SW480 (cell line): Measurements from ENCODE around the gene RERG.

ENCODE experiments used
- DNase-seq: peaks from one replicate; pipeline ENCODE4 v3.0.0-alpha.2; 2016; ENCODE audit warnings: low spot score

RERG gene

GRCh38 chr12:15186597-15186996, 34.6 kb downstream of the RERG start:
- no peak for DNase-seq

GRCh38 chr12:15184484-15184883, 36.7 kb downstream of the RERG start:
- no peak for DNase-seq

GRCh38 chr12:15183821-15184220, 37.4 kb downstream of the RERG start:
- DNase-seq, result no peak

GRCh38 chr12:15181017-15181683, 40.1 kb downstream of the RERG start:
- no peak for DNase-seq

GRCh38 chr12:15180325-15180724, 40.9 kb downstream of the RERG start:
- no peak for DNase-seq

GRCh38 chr12:15179672-15180071, 41.5 kb downstream of the RERG start:
- no peak for DNase-seq

GRCh38 chr12:15173142-15173541, 48.1 kb downstream of the RERG start:
- DNase-seq, result no peak

GRCh38 chr12:15172060-15172822, 49.0 kb downstream of the RERG start:
- DNase-seq, result no peak

GRCh38 chr12:15171012-15171655, 50.1 kb downstream of the RERG start:
- DNase-seq, result no peak

- DNase-seq, result no peak
Observed at GRCh38 chr12:15168026-15168678, 53.1 kb downstream of the RERG start.

GRCh38 chr12:15165012-15165659, 56.1 kb downstream of the RERG start:
- no peak for DNase-seq

GRCh38 chr12:15163030-15163976, 57.9 kb downstream of the RERG start:
- DNase-seq, result no peak

- no peak for DNase-seq
Observed at GRCh38 chr12:15158083-15158482, 63.1 kb downstream of the RERG start.

GRCh38 chr12:15157269-15157671, 63.9 kb downstream of the RERG start:
- DNase-seq, result no peak

- no peak for DNase-seq
Observed at GRCh38 chr12:15155271-15155670, 65.9 kb downstream of the RERG start.

- DNase-seq, result no peak
Observed at GRCh38 chr12:15154103-15154502, 67.1 kb downstream of the RERG start.

GRCh38 chr12:15152868-15153267, 68.3 kb downstream of the RERG start:
- no peak for DNase-seq

- no peak for DNase-seq
Observed at GRCh38 chr12:15152456-15152855, 68.8 kb downstream of the RERG start.

- DNase-seq, result peak; percentile 28
Observed at GRCh38 chr12:15151161-15152091, 69.8 kb downstream of the RERG start.

GRCh38 chr12:15146585-15146984, 74.6 kb downstream of the RERG start:
- DNase-seq, result no peak
